H9 (cell line): ENCODE results near the gene SPSB2. TPM values are rescaled to one million over a fixed set of nuclear protein-coding genes. Genes with fewer than 3 reads are reported as not detected.

Source experiments
- DNase-seq: peaks from one replicate; pipeline ENCODE4 v3.0.0-alpha.2; 2017
- H2AFZ ChIP-seq: one replicate; pipeline ENCODE4 v1.6.1; 2013; ENCODE audit warnings: mild to moderate bottlenecking, low read length, control low read depth, moderate library complexity
- H2AK5ac ChIP-seq: 2 replicates; pipeline ENCODE4 v1.6.1; 2013; ENCODE audit warnings: low read length, control low read depth, mixed read lengths; ENCODE audit not compliant: insufficient read length
- H2BK120ac ChIP-seq: one replicate; pipeline ENCODE4 v1.6.1; 2013; ENCODE audit warnings: low read depth, mild to moderate bottlenecking, low read length, control low read depth, inconsistent platforms; ENCODE audit not compliant: poor library complexity, severe bottlenecking
- H2BK12ac ChIP-seq: 2 replicates; pipeline ENCODE4 v1.6.1; 2013; ENCODE audit warnings: low read length, control low read depth, mixed read lengths, low read depth; ENCODE audit not compliant: insufficient read length
- H2BK15ac ChIP-seq: 2 replicates; pipeline ENCODE4 v1.6.1; 2013; ENCODE audit warnings: low read depth, low read length, control low read depth
- H2BK20ac ChIP-seq: one replicate; pipeline ENCODE4 v1.6.1; 2013; ENCODE audit warnings: low read depth, mild to moderate bottlenecking, low read length, control low read depth, inconsistent platforms; ENCODE audit not compliant: poor library complexity, severe bottlenecking
- H2BK5ac ChIP-seq: 2 replicates; pipeline ENCODE4 v1.6.1; 2013; ENCODE audit warnings: low read length, control low read depth, mixed read lengths; ENCODE audit not compliant: insufficient read length
- H3K14ac ChIP-seq: 2 replicates; pipeline ENCODE4 v1.6.1; 2013; ENCODE audit warnings: low read length, control low read depth; ENCODE audit not compliant: insufficient read depth
- H3K18ac ChIP-seq: 2 replicates; pipeline ENCODE4 v1.6.1; 2013; ENCODE audit warnings: low read depth, mild to moderate bottlenecking, mixed read lengths, low read length, control low read depth; ENCODE audit not compliant: insufficient read length
- H3K23ac ChIP-seq: 2 replicates; pipeline ENCODE4 v1.6.1; 2013; ENCODE audit warnings: low read length, control low read depth, mixed read lengths, low read depth; ENCODE audit not compliant: insufficient read length
- H3K23me2 ChIP-seq: 2 replicates; pipeline ENCODE4 v1.6.1; 2013; ENCODE audit warnings: low read depth, mild to moderate bottlenecking, mixed read lengths, low read length, control low read depth; ENCODE audit not compliant: insufficient read length, poor library complexity, severe bottlenecking
- H3K27ac ChIP-seq: 2 replicates; pipeline ENCODE4 v1.5.1; 2013; ENCODE audit warnings: low read length, control low read depth, mixed read lengths, low read depth; ENCODE audit not compliant: insufficient read length
- H3K27me3 ChIP-seq: 2 replicates; pipeline ENCODE4 v1.6.1; 2013; ENCODE audit warnings: low read length, control low read depth, inconsistent platforms; ENCODE audit not compliant: insufficient read depth
- H3K4ac ChIP-seq: 2 replicates; pipeline ENCODE4 v1.6.1; 2013; ENCODE audit warnings: low read depth, mild to moderate bottlenecking, control low read depth, inconsistent platforms, low read length, moderate library complexity
- H3K4me1 ChIP-seq: 2 replicates; pipeline ENCODE4 v1.6.1; 2013; ENCODE audit warnings: low read length, control low read depth, inconsistent platforms; ENCODE audit not compliant: insufficient read depth
- H3K4me2 ChIP-seq: 2 replicates; pipeline ENCODE4 v1.6.1; 2013; ENCODE audit warnings: low read length, control low read depth, mixed read lengths; ENCODE audit not compliant: insufficient read length, insufficient read depth
- H3K56ac ChIP-seq: 2 replicates; pipeline ENCODE4 v1.6.1; 2013; ENCODE audit warnings: low read depth, mild to moderate bottlenecking, mixed read lengths, low read length, control low read depth; ENCODE audit not compliant: insufficient read length
- H3K79me1 ChIP-seq: 2 replicates; pipeline ENCODE4 v1.6.1; 2013; ENCODE audit warnings: low read depth, mild to moderate bottlenecking, moderate library complexity, low read length, control low read depth, inconsistent platforms; ENCODE audit not compliant: insufficient read depth, poor library complexity, severe bottlenecking
- H3K79me2 ChIP-seq: 2 replicates; pipeline ENCODE4 v1.6.1; 2013; ENCODE audit warnings: low read length, control low read depth, inconsistent platforms; ENCODE audit not compliant: insufficient read depth
- H3K9ac ChIP-seq: 2 replicates; pipeline ENCODE4 v1.6.1; 2013; ENCODE audit warnings: low read length, control low read depth, mixed read lengths; ENCODE audit not compliant: insufficient read length; ENCODE audit errors: extremely low read depth
- H3K9me3 ChIP-seq: one replicate; pipeline ENCODE4 v1.6.1; 2013; ENCODE audit warnings: low read depth, low read length, inconsistent platforms; ENCODE audit not compliant: control insufficient read depth
- H3T11ph ChIP-seq: one replicate; pipeline ENCODE4 v1.6.1; 2013; ENCODE audit warnings: mild to moderate bottlenecking, low read length, control low read depth, inconsistent platforms
- H4K20me1 ChIP-seq: one replicate; pipeline ENCODE4 v1.6.1; 2013; ENCODE audit not compliant: control insufficient read depth, insufficient read length, insufficient read depth
- H4K5ac ChIP-seq: 2 replicates; pipeline ENCODE4 v1.6.1; 2013; ENCODE audit warnings: low read depth, mild to moderate bottlenecking, mixed read lengths, low read length, control low read depth; ENCODE audit not compliant: insufficient read length
- H4K8ac ChIP-seq: replicated peaks from 2 replicates; pipeline ENCODE4 v1.6.1; 2013; ENCODE audit warnings: low read length, control low read depth, mixed read lengths, low read depth; ENCODE audit not compliant: insufficient read length
- H4K91ac ChIP-seq: 2 replicates; pipeline ENCODE4 v1.6.1; 2013; ENCODE audit warnings: low read depth, mild to moderate bottlenecking, moderate library complexity, mixed read lengths, low read length, control low read depth; ENCODE audit not compliant: insufficient read length
- H3K27ac Mint-ChIP-seq, 3 experiments: 2 replicates in 2 of 3; 3 replicates in 1 of 3; pipeline ENCODE4 v1.8.0; 2020 to 2021; ENCODE audit warnings: mixed read lengths in 3 of 3, mild to moderate bottlenecking in 1 of 3, moderate library complexity in 1 of 3
- H3K27me3 Mint-ChIP-seq: 2 replicates; pipeline ENCODE4 v1.8.0; 2021; ENCODE audit warnings: low read depth, mild to moderate bottlenecking, moderate library complexity, mixed read lengths
- H3K36me3 Mint-ChIP-seq, 3 experiments: 2 replicates in 2 of 3; 3 replicates in 1 of 3; pipeline ENCODE4 v1.8.0; 2020 to 2021; ENCODE audit warnings: low read depth in 3 of 3, mixed read lengths in 3 of 3; ENCODE audit not compliant: insufficient read depth in 1 of 3
- H3K4me1 Mint-ChIP-seq, 2 experiments: 2 replicates each; pipeline ENCODE4 v1.8.0; 2020; ENCODE audit warnings: mixed read lengths in 2 of 2
- H3K4me3 Mint-ChIP-seq, 2 experiments: 2 replicates in 1 of 2; 3 replicates in 1 of 2; pipeline ENCODE4 v1.8.0; 2020 to 2021; ENCODE audit warnings: mild to moderate bottlenecking in 2 of 2, mixed read lengths in 2 of 2, moderate library complexity in 1 of 2
- H3K9me3 Mint-ChIP-seq, 2 experiments: 2 replicates in 1 of 2; 3 replicates in 1 of 2; pipeline ENCODE4 v1.8.0; 2020; ENCODE audit warnings: mild to moderate bottlenecking in 2 of 2, mixed read lengths in 2 of 2, moderate library complexity in 1 of 2
- CTCF ChIP-seq: fragments of 200-600 bp; sonication (generic); conservative IDR thresholded peaks from 3 replicates; pipeline ENCODE4 v1.8.0; 2021; ENCODE audit warnings: antibody characterized with exemption, mild to moderate bottlenecking
- WGBS: extraction: QIAGEN DNeasy Blood & Tissue Kit; methylation state at CpG from one replicate; pipeline ENCODE4 v1.1.7; 2013; ENCODE audit warnings: missing lambda C conversion rate, low lambda C conversion rate, mixed read lengths; ENCODE audit not compliant: insufficient read length; ENCODE audit errors: extremely low coverage; 5-methylcytosine and 5-hydroxymethylcytosine counted together
- total RNA-seq: library from RNA; stranded (reverse); gene quantifications from 2 replicates; pipeline ENCODE4 v1.2.1, GENCODE V29; 2021

SPSB2 gene
- total RNA-seq, 1 experiment from 2014 or later: 13.7 TPM

- no peak overlapping the region for H3K14ac ChIP-seq
- no CpG with 5 or more reads among the region's 26 CpGs for WGBS
- H3K4me3 Mint-ChIP-seq: no peak overlapping the region
These were observed 35.6 kb downstream of the SPSB2 start for GRCh38 chr12:6837370-6838060.

More at GRCh38 chr12:6837370-6838060, 35.6 kb downstream of the SPSB2 start:
- Histone ChIP-seq H2BK20ac (no peak overlapping the region), H2AK5ac (no peak overlapping the region), H2BK12ac (no peak overlapping the region), H3K4me2 (no peak overlapping the region), H4K91ac (no peak overlapping the region), H3K27ac (no peak overlapping the region), H2BK15ac (no peak overlapping the region), H3K56ac (no peak overlapping the region), H3K18ac (no peak overlapping the region), H4K5ac (no peak overlapping the region), H3T11ph (no peak overlapping the region), H3K79me1 (no peaks in the 10 kb centered on the region), H2BK120ac (no peak overlapping the region), H4K20me1 (no peaks in the 10 kb centered on the region), H2BK5ac (no peak overlapping the region), H2AFZ (no peak overlapping the region), H3K79me2 (no peaks in the 10 kb centered on the region), H4K8ac (no peak overlapping the region), H3K27me3 (no peaks in the 10 kb centered on the region), H3K9ac (no peak overlapping the region), H3K23me2 (no peaks in the 10 kb centered on the region), H3K4ac (no peak overlapping the region), H3K4me1 (no peaks in the 10 kb centered on the region), H3K23ac (no peak overlapping the region), H3K9me3 (no peaks in the 10 kb centered on the region)
- Mint-ChIP-seq H3K9me3 (no peaks in the 10 kb centered on the region; a peak in 1 of 5 replicates), H3K27me3 (no peaks in the 10 kb centered on the region), H3K36me3 (peaks cover 27 to 68% (median 66%) of the 10 kb centered on the region in 3 experiments; a peak in 6 of 7 replicates), H3K27ac (no peak overlapping the region), H3K4me1 (peaks cover 4 to 26% of the 10 kb centered on the region in 2 experiments; a peak in 3 of 4 replicates)
- TF ChIP-seq CTCF: no peak
- no peak for DNase-seq
